Stimulated activated CD4-positive, alpha-beta T cell treated with anti-CD3 and anti-CD28 coated beads, Interleukin-15, amount 100 ng/mL, for 1 hour (primary cell): Measurements from ENCODE around the gene SEMA5A.
"Not testable (repeated sequence)": the region's sequence is repeated elsewhere in the genome, so short reads cannot be mapped to it uniquely, and the experiment has no call there.

ENCODE experiments used
- DNase-seq, 2 donors: peaks; one replicate each; pipeline ENCODE4 v3.0.0-alpha.2; 2020; ENCODE audit warnings: low read depth in 1 of 2, low spot score in 1 of 2

SEMA5A gene

GRCh38 chr5:9365512-9365911 lies 180.4 kb downstream of the SEMA5A start:
- DNase-seq = no peak

- no peak for DNase-seq
Observed at GRCh38 chr5:9363449-9363848, 182.4 kb downstream of the SEMA5A start.

GRCh38 chr5:9363026-9363425 lies 182.8 kb downstream of the SEMA5A start:
- no peak for DNase-seq

GRCh38 chr5:9362600-9362999 lies 183.3 kb downstream of the SEMA5A start:
- no peak for DNase-seq

- no peak for DNase-seq
Observed at GRCh38 chr5:9361835-9362234, 184.0 kb downstream of the SEMA5A start.

GRCh38 chr5:9358961-9359685 lies 186.8 kb downstream of the SEMA5A start:
- no peak for DNase-seq

- no peak for DNase-seq
Observed at GRCh38 chr5:9356351-9356825, 189.5 kb downstream of the SEMA5A start.

GRCh38 chr5:9354336-9355081 lies 191.4 kb downstream of the SEMA5A start:
- DNase-seq = no peak

GRCh38 chr5:9353048-9353447 lies 192.8 kb downstream of the SEMA5A start:
- not testable (repeated sequence) for DNase-seq

GRCh38 chr5:9351546-9351945 lies 194.3 kb downstream of the SEMA5A start:
- no peak for DNase-seq

GRCh38 chr5:9350301-9350797 lies 195.5 kb downstream of the SEMA5A start:
- DNase-seq = no peak

- DNase-seq = no peak
Observed at GRCh38 chr5:9348401-9348996, 197.4 kb downstream of the SEMA5A start.

- DNase-seq = no peak
Observed at GRCh38 chr5:9347541-9348295, 198.2 kb downstream of the SEMA5A start.

GRCh38 chr5:9347032-9347431 lies 198.8 kb downstream of the SEMA5A start:
- no peak for DNase-seq

- no peak for DNase-seq
Observed at GRCh38 chr5:9344751-9345240, 201.1 kb downstream of the SEMA5A start.

- DNase-seq = no peak
Observed at GRCh38 chr5:9343146-9343850, 202.6 kb downstream of the SEMA5A start.

GRCh38 chr5:9342161-9342787 lies 203.6 kb downstream of the SEMA5A start:
- no peak for DNase-seq

- no peak for DNase-seq
Observed at GRCh38 chr5:9340085-9340484, 205.8 kb downstream of the SEMA5A start.

GRCh38 chr5:9339206-9339818 lies 206.6 kb downstream of the SEMA5A start:
- DNase-seq = no peak
